ENCODE measurements around the gene TBX1.
A peak's percentile ranks its signal among the peaks of the same experiment; 100 is the strongest.

Gene TBX1

DNA sequence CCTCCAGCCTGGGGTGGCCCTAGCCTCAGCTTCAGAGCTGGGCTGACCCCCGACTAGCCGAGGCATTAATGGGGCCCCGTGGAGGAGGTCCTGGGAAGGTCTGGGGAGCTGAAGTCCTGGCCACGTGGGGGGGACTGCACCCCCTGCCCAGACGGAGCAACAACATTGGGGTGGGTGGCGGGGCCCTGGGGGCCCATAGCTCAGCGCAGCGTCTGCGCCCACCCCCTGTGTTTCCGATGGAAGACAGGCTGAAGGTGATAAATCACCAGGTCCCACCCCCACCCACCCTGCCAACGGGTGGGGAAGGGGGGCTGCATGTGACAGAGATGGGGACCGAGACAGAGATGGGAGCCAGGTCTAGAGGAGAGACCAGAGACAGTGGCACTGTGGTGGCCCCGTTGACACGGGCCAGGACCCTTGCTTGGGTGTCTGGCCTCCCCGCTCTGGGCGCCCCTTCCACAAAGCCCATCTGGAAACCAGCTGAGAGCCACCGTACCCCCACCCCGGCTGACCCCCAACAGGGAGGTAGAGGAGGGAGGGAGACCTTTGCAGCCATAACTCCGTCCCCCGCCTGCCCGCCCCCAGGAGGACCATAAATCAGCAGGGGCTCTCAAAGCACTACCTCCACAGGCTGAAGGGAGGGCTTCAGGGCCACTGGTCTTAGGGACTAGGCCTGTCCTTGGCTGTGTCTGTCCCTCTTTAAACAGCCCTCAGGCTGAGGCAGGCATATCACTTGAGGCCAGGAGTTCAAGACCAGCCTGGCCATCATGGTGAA lies 29.0 kb upstream of the TBX1 start:
- Histone ChIP-seq H3K4me1 (ENCODE audit: control insufficient read depth, low read length) (peaks cover 5% of the 10 kb centered on the region), H4K20me1 (ENCODE audit: control insufficient read depth, insufficient read depth, low read depth, low read length) (no peaks in the 10 kb centered on the region), H3K4me2 (ENCODE audit: low read length) (peak overlapping the region; percentile 90)

GRCh38 chr22:19732403-19733113 lies 28.0 kb upstream of the TBX1 start:
- Histone ChIP-seq H3K4me2 (ENCODE audit: low read length) (no peak overlapping the region), H3K36me3 (ENCODE audit: control insufficient read depth, low read length) (no peaks in the 10 kb centered on the region), H3K4me1 (ENCODE audit: control insufficient read depth, low read length) (peaks cover 5% of the 10 kb centered on the region)

More for the DNA sequence above, 29.0 kb upstream of the TBX1 start:
- H3K9me2 ChIP-seq (replicated peaks; ENCODE audit: control insufficient read depth, low read length) = no peaks in the 10 kb centered on the region
- H3K79me2 ChIP-seq (ENCODE audit: control insufficient read depth, low read length) = no peaks in the 10 kb centered on the region
- no peaks in the 10 kb centered on the region for H3K36me3 ChIP-seq (ENCODE audit: control insufficient read depth, low read length)
- H3K27ac ChIP-seq (ENCODE audit: low read depth, low read length) = no peak overlapping the region
- no peaks in the 10 kb centered on the region for H3K9me3 ChIP-seq (ENCODE audit: control insufficient read depth, insufficient read depth, low read length)
- peak overlapping the region; percentile 70; the same call in 1 of the 2 replicates for H3K4me3 ChIP-seq (ENCODE audit: low read length)
- H3F3A ChIP-seq (ENCODE audit: control insufficient read depth, insufficient read depth) = no peaks in the 10 kb centered on the region
- TF ChIP-seq, protein P1, sequence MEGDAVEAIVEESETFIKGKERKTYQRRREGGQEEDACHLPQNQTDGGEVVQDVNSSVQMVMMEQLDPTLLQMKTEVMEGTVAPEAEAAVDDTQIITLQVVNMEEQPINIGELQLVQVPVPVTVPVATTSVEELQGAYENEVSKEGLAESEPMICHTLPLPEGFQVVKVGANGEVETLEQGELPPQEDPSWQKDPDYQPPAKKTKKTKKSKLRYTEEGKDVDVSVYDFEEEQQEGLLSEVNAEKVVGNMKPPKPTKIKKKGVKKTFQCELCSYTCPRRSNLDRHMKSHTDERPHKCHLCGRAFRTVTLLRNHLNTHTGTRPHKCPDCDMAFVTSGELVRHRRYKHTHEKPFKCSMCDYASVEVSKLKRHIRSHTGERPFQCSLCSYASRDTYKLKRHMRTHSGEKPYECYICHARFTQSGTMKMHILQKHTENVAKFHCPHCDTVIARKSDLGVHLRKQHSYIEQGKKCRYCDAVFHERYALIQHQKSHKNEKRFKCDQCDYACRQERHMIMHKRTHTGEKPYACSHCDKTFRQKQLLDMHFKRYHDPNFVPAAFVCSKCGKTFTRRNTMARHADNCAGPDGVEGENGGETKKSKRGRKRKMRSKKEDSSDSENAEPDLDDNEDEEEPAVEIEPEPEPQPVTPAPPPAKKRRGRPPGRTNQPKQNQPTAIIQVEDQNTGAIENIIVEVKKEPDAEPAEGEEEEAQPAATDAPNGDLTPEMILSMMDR (IDR thresholded peaks at IDR 0.05; ENCODE audit: low read depth, low read length, poor library complexity, severe bottlenecking) = no peak
- no peak for TF ChIP-seq EZH2phosphoT487 (IDR thresholded peaks at IDR 0.05; ENCODE audit: borderline replicate concordance, low read length)
- peaks cover 4% of the 10 kb centered on the region; the same call in 1 of the 2 replicates for H3K27me3 ChIP-seq (ENCODE audit: control insufficient read depth, low read length)

DNA sequence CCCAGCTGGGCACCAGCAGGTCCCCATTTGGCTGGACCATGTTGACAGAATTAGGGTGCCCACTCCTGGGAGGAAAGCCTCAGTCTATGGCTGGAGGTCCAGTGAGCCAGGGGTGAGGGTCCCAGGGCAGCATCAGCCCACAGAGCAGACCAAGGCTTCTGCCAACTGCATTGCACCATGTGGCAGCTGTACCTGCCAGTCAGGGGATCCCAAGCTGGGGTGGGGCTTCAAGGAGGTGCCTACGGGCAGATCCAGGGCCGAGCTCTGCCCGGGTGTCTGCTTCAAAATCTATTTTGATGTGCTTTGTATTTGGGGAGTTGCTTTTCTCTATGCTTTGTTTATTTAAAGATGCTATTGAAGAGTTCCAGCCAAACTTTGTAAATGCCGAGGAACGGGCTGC lies 26.8 kb upstream of the TBX1 start:
- H3K9me2 ChIP-seq (replicated peaks; ENCODE audit: control insufficient read depth, low read length) = no peaks in the 10 kb centered on the region
- no peak for TF ChIP-seq EZH2phosphoT487 (IDR thresholded peaks at IDR 0.05; ENCODE audit: borderline replicate concordance, low read length)
- TF ChIP-seq, protein P1 (IDR thresholded peaks at IDR 0.05; ENCODE audit: low read depth, low read length, poor library complexity, severe bottlenecking) = no peak
- H3K4me1 ChIP-seq (ENCODE audit: control insufficient read depth, low read length) = peaks cover 5% of the 10 kb centered on the region
- H4K20me1 ChIP-seq (ENCODE audit: control insufficient read depth, insufficient read depth, low read depth, low read length) = no peaks in the 10 kb centered on the region
- no peaks in the 10 kb centered on the region for H3K9me3 ChIP-seq (ENCODE audit: control insufficient read depth, insufficient read depth, low read length)
- H3K79me2 ChIP-seq (ENCODE audit: control insufficient read depth, low read length) = no peaks in the 10 kb centered on the region
- no peak overlapping the region for H3K4me3 ChIP-seq (ENCODE audit: low read length)
- no peaks in the 10 kb centered on the region for H3K36me3 ChIP-seq (ENCODE audit: control insufficient read depth, low read length)
- peaks cover 4% of the 10 kb centered on the region; the same call in 1 of the 2 replicates for H3K27me3 ChIP-seq (ENCODE audit: control insufficient read depth, low read length)
- H3F3A ChIP-seq (ENCODE audit: control insufficient read depth, insufficient read depth) = no peaks in the 10 kb centered on the region
- H3K4me2 ChIP-seq (ENCODE audit: low read length) = no peak overlapping the region
- H3K27ac ChIP-seq (ENCODE audit: low read depth, low read length) = no peak overlapping the region

More at GRCh38 chr22:19732403-19733113, 28.0 kb upstream of the TBX1 start:
- H3F3A ChIP-seq (ENCODE audit: control insufficient read depth, insufficient read depth) = no peaks in the 10 kb centered on the region
- no peak overlapping the region for H3K4me3 ChIP-seq (ENCODE audit: low read length)
- TF ChIP-seq, protein P1 (IDR thresholded peaks at IDR 0.05; ENCODE audit: low read depth, low read length, poor library complexity, severe bottlenecking) = no peak
- no peak for TF ChIP-seq EZH2phosphoT487 (IDR thresholded peaks at IDR 0.05; ENCODE audit: borderline replicate concordance, low read length)
- peaks cover 4% of the 10 kb centered on the region; the same call in 1 of the 2 replicates for H3K27me3 ChIP-seq (ENCODE audit: control insufficient read depth, low read length)
- no peak overlapping the region for H3K27ac ChIP-seq (ENCODE audit: low read depth, low read length)
- H3K9me3 ChIP-seq (ENCODE audit: control insufficient read depth, insufficient read depth, low read length) = no peaks in the 10 kb centered on the region
- H3K9me2 ChIP-seq (replicated peaks; ENCODE audit: control insufficient read depth, low read length) = no peaks in the 10 kb centered on the region
- H3K79me2 ChIP-seq (ENCODE audit: control insufficient read depth, low read length) = no peaks in the 10 kb centered on the region
- H4K20me1 ChIP-seq (ENCODE audit: control insufficient read depth, insufficient read depth, low read depth, low read length) = no peaks in the 10 kb centered on the region

Measured in DOHH2 (cell line).